Stomach (tissue), 4 donors: Measurements from ENCODE around the gene C7orf57.

ENCODE experiments used
- CTCF ChIP-seq, 7 experiments: fragments of 450-650 bp in 4 of 7; fragments of 200-600 bp in 3 of 7; sonication (generic) in 3 of 7; IDR thresholded peaks; one replicate each; pipeline ENCODE4 v1.5.1; 2016 to 2019; ENCODE audit warnings: antibody characterized with exemption in 7 of 7, control low read depth in 2 of 7, mild to moderate bottlenecking in 1 of 7
- POLR2AphosphoS5 ChIP-seq, 3 donors: sonication (generic); formaldehyde crosslinking; IDR thresholded peaks; one replicate each; pipeline ENCODE4 v1.6.1; 2016; ENCODE audit warnings: antibody characterized with exemption in 3 of 3

DNA sequence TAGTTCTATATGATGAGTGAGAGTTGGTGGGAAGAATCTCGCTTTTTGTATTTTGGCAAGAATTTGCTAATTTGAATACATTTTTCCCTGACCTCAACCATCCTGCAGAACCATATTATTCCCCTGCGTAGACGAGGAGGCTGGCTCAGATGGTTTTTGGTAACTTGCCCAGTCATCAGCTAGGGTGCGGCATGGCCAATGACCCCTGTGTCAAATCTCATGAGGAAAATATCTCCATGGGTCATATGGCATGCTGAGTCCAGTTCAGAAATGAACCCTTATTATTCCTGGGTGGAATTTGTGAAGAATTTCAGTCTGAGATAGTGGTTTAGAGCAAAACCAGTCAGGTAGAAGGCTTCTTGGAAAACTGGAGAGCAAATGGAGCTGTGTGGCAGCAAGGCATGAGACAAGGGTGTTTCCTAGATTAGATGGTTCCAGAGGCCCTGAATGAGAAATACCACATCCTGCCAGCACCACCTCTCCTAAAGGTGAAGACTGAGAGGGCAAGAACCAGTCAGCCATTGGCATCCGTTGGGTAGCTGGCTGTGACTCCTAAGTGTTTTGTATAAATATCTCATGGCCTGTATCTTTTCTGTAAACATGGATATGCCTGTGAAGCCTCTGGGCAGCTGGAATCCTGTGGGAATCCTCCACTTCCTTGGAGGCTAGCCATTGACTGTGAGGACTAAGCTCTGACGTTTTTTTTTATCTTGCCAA, 47.9 kb downstream of the C7orf57 start:
- TF ChIP-seq CTCF (IDR thresholded peaks at IDR 0.05) = no peak
- TF ChIP-seq POLR2AphosphoS5 (IDR thresholded peaks at IDR 0.05) = no peak
